Osteoblast (primary cell): Measurements from ENCODE around the gene SLC38A6. TPM values are rescaled to one million over a fixed set of nuclear protein-coding genes. Genes with fewer than 3 reads are reported as not detected.

ENCODE experiments used
- DNase-seq: peaks from one replicate; pipeline ENCODE4 v3.0.0; 2011; ENCODE audit warnings: low spot score, mixed read lengths; ENCODE audit not compliant: insufficient read length; ENCODE audit errors: missing footprints
- H2AFZ ChIP-seq: 2 replicates; pipeline ENCODE4 v1.6.0; 2011; ENCODE audit warnings: mild to moderate bottlenecking, low read length
- H3K27ac ChIP-seq: 2 replicates; pipeline ENCODE4 v1.5.1; 2011; ENCODE audit warnings: mild to moderate bottlenecking, low read depth, low read length, moderate library complexity
- H3K27me3 ChIP-seq: 2 replicates; pipeline ENCODE4 v1.6.0; 2012; ENCODE audit warnings: mild to moderate bottlenecking, control low read depth, inconsistent platforms, low read length, moderate library complexity; ENCODE audit not compliant: insufficient read depth
- H3K36me3 ChIP-seq: 2 replicates; pipeline ENCODE4 v1.5.1; 2011; ENCODE audit warnings: mild to moderate bottlenecking, low read length, control low read depth, moderate library complexity; ENCODE audit not compliant: insufficient read depth
- H3K4me1 ChIP-seq: 2 replicates; pipeline ENCODE4 v1.5.1; 2011; ENCODE audit warnings: mild to moderate bottlenecking, low read length, control low read depth, moderate library complexity; ENCODE audit not compliant: insufficient read depth
- H3K4me2 ChIP-seq: 2 replicates; pipeline ENCODE4 v1.6.0; 2011; ENCODE audit warnings: mild to moderate bottlenecking, low read length; ENCODE audit not compliant: insufficient read depth
- H3K4me3 ChIP-seq: fragments of 200-600 bp; sonication (generic); 3 replicates; pipeline ENCODE4 v1.5.1; 2012; ENCODE audit warnings: mild to moderate bottlenecking, low read length, inconsistent platforms; ENCODE audit not compliant: insufficient read depth
- H3K79me2 ChIP-seq: 2 replicates; pipeline ENCODE4 v1.6.0; 2012; ENCODE audit warnings: mild to moderate bottlenecking, low read length, control low read depth, inconsistent platforms; ENCODE audit not compliant: insufficient read depth
- H3K9me3 ChIP-seq: 2 replicates; pipeline ENCODE4 v1.5.1; 2011; ENCODE audit warnings: low read depth, low read length, control low read depth
- H4K20me1 ChIP-seq: 2 replicates; pipeline ENCODE4 v1.6.0; 2012; ENCODE audit warnings: mild to moderate bottlenecking, low read length, control low read depth; ENCODE audit not compliant: insufficient read depth
- total RNA-seq: library from RNA; depleted of rRNA; stranded (reverse); fragments of >200 nt; gene quantifications from 2 replicates; pipeline ENCODE4 v1.2.3, GENCODE V29; 2012
- TF ChIP-seq, protein P1 (sequence below): IDR thresholded peaks from 2 replicates; pipeline ENCODE4 v1.5.1; 2011; ENCODE audit warnings: mild to moderate bottlenecking, low read depth, low read length, moderate library complexity; ENCODE audit errors: extremely low read depth

SLC38A6 gene
- total RNA-seq, 1 donor: 112 TPM

GRCh38 chr14:61043506-61043905, 62.5 kb downstream of the SLC38A6 start:
- TF ChIP-seq, protein P1, sequence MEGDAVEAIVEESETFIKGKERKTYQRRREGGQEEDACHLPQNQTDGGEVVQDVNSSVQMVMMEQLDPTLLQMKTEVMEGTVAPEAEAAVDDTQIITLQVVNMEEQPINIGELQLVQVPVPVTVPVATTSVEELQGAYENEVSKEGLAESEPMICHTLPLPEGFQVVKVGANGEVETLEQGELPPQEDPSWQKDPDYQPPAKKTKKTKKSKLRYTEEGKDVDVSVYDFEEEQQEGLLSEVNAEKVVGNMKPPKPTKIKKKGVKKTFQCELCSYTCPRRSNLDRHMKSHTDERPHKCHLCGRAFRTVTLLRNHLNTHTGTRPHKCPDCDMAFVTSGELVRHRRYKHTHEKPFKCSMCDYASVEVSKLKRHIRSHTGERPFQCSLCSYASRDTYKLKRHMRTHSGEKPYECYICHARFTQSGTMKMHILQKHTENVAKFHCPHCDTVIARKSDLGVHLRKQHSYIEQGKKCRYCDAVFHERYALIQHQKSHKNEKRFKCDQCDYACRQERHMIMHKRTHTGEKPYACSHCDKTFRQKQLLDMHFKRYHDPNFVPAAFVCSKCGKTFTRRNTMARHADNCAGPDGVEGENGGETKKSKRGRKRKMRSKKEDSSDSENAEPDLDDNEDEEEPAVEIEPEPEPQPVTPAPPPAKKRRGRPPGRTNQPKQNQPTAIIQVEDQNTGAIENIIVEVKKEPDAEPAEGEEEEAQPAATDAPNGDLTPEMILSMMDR: no peak

GRCh38 chr14:61047021-61047420, 66.0 kb downstream of the SLC38A6 start:
- no peaks in the 10 kb centered on the region for H3K9me3 ChIP-seq
- no peaks in the 10 kb centered on the region for H3K27me3 ChIP-seq
- DNase-seq: no peak
- H3K79me2 ChIP-seq: no peaks in the 10 kb centered on the region
- TF ChIP-seq, protein P1: no peak
- H3K36me3 ChIP-seq: no peaks in the 10 kb centered on the region
- H3K4me2 ChIP-seq: no peak overlapping the region
- no peak overlapping the region for H3K4me3 ChIP-seq
- no peak overlapping the region for H3K27ac ChIP-seq
- no peak overlapping the region for H2AFZ ChIP-seq
- no peaks in the 10 kb centered on the region for H4K20me1 ChIP-seq
- peaks cover 2% of the 10 kb centered on the region for H3K4me1 ChIP-seq

More at GRCh38 chr14:61043506-61043905, 62.5 kb downstream of the SLC38A6 start:
- H3K4me3 ChIP-seq: no peak overlapping the region
- no peaks in the 10 kb centered on the region for H3K4me1 ChIP-seq
- no peaks in the 10 kb centered on the region for H3K36me3 ChIP-seq
- no peaks in the 10 kb centered on the region for H3K79me2 ChIP-seq
- H3K27ac ChIP-seq: no peak overlapping the region
- no peaks in the 10 kb centered on the region for H3K27me3 ChIP-seq
- H3K9me3 ChIP-seq: no peaks in the 10 kb centered on the region
- DNase-seq: no peak
- H2AFZ ChIP-seq: no peak overlapping the region
- no peaks in the 10 kb centered on the region for H4K20me1 ChIP-seq
- no peak overlapping the region for H3K4me2 ChIP-seq

DNA sequence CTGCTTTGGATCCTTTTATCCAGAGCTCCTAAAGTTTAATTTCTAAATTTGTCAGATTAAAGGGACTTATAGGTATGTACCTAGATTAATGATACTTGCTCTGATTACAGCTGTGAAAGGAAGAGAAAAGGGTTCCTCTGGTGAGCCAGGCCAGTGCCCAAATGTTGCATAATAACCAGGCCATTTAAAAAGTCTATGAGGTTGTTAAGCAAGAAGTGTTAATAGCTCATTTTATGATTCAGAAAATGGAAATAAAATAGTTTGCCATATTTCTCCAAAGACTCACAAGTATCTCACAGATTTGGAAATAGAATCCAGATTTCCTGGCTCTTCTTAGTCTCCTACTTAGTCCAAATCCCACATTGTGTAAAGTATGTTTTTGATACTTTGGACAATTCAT, 67.6 kb downstream of the SLC38A6 start:
- no peak for DNase-seq
- TF ChIP-seq, protein P1: no peak
- H3K4me2 ChIP-seq: no peak overlapping the region
- H3K4me1 ChIP-seq: peaks cover 2% of the 10 kb centered on the region
- H3K27ac ChIP-seq: no peak overlapping the region
- H3K79me2 ChIP-seq: no peaks in the 10 kb centered on the region
- no peak overlapping the region for H2AFZ ChIP-seq
- H3K36me3 ChIP-seq: no peaks in the 10 kb centered on the region
- no peaks in the 10 kb centered on the region for H3K27me3 ChIP-seq
- no peaks in the 10 kb centered on the region for H3K9me3 ChIP-seq
- no peak overlapping the region for H3K4me3 ChIP-seq
- no peaks in the 10 kb centered on the region for H4K20me1 ChIP-seq

DNA sequence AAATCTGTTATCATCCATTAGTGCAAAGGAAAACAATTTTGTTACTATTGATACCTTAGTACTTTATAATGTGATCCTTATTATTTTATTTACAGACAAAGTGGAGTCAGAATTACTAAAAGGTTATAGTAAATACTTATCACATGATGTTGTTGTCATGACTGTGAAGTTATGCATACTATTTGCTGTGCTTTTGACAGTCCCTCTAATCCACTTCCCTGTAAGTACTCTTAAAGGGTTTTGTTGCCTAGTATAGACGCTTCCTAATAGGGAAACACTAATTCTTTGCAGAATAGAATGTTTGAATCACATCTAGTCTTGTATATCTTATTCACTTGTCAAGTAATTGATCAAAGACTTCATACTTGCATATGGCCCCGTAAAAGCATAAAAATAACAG, 69.4 kb downstream of the SLC38A6 start:
- Histone ChIP-seq H3K27me3 (no peaks in the 10 kb centered on the region), H3K4me1 (peaks cover 2% of the 10 kb centered on the region), H3K79me2 (no peaks in the 10 kb centered on the region), H2AFZ (no peak overlapping the region), H3K27ac (no peak overlapping the region), H3K4me2 (no peak overlapping the region), H3K36me3 (no peaks in the 10 kb centered on the region), H3K9me3 (no peaks in the 10 kb centered on the region), H3K4me3 (no peak overlapping the region), H4K20me1 (no peaks in the 10 kb centered on the region)
- DNase-seq: no peak
- TF ChIP-seq, protein P1: no peak
